Measurements from ENCODE around the gene ARHGAP26. TPM values are rescaled to one million over a fixed set of nuclear protein-coding genes. Genes with fewer than 3 reads are reported as not detected.
"Not testable (repeated sequence)": the region's sequence is repeated elsewhere in the genome, so short reads cannot be mapped to it uniquely, and the experiment has no call there.

ARHGAP26 gene
- polyA plus RNA-seq, 4 donors: 10.4 to 12.2 (median 11.0) TPM

DNA sequence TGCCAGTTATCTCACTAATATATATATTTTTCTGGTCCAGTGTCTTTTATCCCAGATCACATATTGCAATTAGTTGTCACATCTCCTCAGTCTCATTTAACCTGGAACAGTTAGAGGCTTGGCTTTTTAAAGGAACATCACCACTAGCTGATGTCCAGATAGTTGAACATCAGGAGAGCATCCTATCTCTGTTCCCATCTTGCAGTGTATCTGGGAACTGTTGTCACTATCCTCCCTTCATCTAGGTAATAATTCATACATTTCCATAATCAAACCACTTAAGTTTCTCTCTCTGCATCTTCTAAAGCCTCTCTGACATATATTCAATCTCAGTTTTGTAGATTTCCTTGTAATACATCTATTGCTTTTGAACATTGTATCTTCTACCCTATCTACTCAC lies 175.7 kb downstream of the ARHGAP26 start:
- no peak for DNase-seq (ENCODE audit: low read depth in 4 of 4, low spot score in 3 of 4)

DNA sequence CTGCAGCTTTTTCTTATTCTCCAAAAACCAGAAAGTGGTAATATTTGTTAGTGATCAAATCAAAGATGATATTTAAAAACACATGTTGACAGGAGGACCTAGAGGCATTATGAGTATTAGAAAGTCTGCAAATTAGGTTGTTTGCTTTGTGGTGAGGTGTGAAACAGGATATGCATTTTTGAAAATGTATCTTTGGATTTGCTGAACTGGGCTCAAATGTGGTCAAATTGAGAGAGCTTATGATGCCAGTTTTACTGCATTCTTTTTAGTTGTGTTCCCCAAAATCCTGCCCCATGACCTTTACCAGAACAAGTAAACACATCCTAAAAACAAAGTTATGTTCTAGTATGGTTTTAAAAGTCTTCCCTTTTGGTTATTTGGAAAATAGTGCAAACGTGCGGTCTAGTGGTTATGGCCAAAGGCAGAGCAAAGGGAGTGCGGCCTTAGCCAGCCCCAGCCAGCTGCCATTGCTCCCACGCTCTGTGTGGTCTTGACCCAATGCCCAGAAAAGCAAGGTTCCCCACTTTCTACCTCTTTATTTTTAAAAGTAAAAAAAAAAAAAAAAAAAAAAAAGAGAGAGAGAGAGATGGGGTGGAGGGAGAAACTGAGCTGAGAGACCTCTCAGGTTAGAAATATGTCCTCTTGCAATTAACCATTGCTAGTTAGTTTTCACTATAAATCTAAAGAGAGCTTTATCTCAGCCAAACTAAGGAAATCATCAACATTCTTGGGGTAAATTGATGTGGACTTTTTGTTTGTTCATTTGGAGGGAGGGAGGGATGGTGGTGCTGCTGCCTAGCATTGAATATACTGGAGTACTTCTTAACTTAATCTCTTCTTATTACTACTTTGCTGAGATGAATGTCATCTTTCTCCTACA lies 176.6 kb downstream of the ARHGAP26 start:
- DNase-seq (ENCODE audit: low read depth in 4 of 4, low spot score in 3 of 4): no peak

DNA sequence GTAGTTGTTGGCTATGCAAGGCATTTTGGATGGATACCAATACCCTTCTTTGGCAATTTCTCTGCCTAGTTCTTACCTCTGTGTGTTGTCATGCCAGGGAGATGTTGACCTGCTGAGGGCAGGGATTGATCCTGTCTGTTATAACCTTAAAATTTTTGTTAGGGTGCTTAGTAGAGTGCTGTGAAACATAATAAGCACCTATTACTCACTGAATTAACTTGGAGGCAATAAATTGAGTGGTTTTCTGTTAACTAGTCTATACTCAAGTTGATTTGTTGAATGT lies 177.2 kb downstream of the ARHGAP26 start:
- no peak for DNase-seq (ENCODE audit: low read depth in 4 of 4, low spot score in 3 of 4)

DNA sequence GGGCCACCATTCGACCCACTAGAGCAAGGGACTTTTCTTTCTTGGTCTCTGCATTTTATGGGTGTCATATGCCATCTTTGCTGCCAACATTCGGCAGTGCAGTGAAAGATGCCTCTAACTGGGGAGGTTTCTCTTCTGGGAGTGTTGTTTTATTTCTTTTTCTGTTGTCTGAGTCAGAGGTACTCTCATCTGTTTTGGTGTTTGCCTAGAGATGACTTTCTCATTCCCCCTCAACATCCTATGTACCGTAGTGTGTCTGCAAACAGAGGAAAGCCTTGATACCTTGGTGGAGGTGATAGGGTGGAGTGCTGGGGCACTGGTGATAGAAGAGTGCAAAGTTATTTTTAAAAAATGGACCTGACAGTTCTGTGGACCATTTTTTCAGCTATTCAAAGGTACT lies 182.1 kb downstream of the ARHGAP26 start:
- no peak for DNase-seq (ENCODE audit: low read depth in 4 of 4, low spot score in 3 of 4)

DNA sequence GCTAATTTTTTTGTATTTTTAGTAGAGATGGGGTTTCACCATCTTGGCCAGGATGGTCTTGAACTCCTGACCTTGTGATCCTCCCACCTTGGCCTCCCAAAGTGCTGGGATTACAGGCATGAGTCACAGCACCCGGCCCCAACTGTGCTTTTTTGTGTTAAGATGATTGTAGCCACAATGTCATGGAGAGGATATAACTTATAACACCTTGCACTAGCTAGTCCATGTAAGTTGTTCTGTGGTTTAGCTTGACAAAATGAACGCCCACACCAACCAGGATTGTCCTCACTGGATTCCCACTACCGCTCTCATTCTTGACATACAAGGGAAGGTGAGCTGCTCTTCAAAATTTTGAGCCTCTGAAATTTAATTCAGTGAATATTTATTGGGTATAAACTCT lies 182.7 kb downstream of the ARHGAP26 start:
- DNase-seq (ENCODE audit: low read depth in 4 of 4, low spot score in 3 of 4): not testable (repeated sequence)

DNA sequence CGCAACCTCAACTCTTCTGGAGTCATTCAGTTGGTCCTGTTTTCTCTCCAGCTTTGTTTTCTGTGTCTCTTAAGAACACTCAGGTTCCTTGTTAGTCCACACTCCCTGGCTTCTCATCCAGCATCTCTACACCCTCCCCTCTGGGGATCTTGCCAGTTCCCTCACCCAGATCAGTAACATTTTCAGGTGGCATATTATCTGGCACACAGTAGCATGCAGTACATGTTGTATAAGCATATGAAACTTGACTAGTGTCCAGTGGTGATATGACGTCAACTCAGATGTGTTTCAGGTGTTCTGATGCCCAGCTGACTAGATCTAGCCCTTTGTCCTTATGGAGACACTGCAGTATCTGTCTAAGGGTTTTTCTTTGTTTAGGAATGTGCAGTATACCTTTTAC lies 184.3 kb downstream of the ARHGAP26 start:
- no peak for DNase-seq (ENCODE audit: low read depth in 4 of 4, low spot score in 3 of 4)

DNA sequence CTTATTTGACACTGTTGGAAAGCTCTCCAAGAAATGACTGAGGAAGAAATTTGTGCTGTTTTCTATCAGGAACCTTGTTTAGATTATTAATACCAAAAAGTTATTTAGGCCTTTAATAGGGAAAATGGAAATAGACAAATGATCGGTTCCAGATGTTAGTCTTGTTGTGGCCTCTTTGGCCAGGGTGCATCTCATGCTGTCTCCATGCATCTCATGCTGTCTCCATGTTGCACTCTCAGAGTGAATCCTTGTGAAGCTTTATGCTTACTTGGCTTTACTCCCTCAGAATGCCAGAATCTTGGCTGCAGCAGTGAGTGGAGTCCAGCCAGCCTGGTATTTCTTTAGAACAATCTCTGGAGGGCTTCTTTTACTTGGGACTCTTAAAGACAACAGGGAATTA lies 185.5 kb downstream of the ARHGAP26 start:
- DNase-seq (ENCODE audit: low read depth in 4 of 4, low spot score in 3 of 4): no peak

DNA sequence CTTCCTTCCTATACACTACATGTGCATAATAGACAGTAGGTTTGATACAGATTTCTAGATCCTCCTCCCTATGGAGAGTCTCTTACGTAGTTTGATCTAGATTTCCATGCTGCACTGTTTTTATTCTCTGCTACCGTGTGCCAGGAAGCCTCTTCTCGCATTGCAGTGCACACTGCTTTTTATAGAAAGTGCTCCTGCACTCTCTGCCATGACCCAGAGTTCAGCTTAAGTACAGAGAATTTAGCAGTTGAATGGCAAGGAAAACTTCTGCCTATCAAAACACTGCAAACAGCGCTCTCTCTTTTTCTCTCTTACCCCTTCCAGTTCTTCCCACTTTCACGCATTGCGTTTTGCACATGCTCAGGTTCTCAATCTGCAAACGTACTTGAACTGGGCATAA lies 187.4 kb downstream of the ARHGAP26 start:
- no peak for DNase-seq (ENCODE audit: low read depth in 4 of 4, low spot score in 3 of 4)

DNA sequence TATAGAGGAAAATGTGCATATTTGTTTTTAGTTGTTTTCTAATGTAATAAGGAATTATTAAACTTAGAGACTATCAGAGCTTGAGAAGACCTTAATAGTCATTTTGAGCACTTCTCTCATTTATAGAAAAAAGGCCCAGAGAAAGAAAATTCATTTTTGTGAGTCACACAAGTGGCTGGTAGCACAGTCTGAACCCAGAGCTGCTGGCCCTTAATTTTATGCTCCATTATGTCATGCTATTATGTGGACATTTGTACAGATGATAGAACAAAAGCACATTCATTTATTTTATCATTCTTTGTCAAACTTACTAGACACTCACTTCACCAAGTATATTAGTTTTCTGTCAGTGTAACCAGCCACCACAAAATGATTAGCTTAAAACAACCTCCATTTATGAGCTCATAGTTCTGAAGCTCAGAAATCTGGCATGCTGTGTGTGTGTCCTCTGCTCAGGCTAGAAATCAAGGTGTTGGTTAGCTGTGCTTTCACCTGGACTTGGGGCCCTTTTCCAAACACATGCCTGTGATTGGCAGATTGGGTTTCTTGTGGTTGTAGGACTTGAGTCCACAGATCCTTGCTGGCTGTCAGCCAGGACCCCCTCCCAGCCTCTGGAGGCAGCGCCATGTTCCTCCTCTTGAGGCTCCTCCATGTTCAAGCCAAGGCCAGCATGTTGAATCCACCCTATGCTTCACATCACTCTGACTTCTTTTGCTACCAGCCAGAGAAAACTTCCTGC lies 188.9 kb downstream of the ARHGAP26 start:
- DNase-seq (ENCODE audit: low read depth in 4 of 4, low spot score in 3 of 4): no peak

DNA sequence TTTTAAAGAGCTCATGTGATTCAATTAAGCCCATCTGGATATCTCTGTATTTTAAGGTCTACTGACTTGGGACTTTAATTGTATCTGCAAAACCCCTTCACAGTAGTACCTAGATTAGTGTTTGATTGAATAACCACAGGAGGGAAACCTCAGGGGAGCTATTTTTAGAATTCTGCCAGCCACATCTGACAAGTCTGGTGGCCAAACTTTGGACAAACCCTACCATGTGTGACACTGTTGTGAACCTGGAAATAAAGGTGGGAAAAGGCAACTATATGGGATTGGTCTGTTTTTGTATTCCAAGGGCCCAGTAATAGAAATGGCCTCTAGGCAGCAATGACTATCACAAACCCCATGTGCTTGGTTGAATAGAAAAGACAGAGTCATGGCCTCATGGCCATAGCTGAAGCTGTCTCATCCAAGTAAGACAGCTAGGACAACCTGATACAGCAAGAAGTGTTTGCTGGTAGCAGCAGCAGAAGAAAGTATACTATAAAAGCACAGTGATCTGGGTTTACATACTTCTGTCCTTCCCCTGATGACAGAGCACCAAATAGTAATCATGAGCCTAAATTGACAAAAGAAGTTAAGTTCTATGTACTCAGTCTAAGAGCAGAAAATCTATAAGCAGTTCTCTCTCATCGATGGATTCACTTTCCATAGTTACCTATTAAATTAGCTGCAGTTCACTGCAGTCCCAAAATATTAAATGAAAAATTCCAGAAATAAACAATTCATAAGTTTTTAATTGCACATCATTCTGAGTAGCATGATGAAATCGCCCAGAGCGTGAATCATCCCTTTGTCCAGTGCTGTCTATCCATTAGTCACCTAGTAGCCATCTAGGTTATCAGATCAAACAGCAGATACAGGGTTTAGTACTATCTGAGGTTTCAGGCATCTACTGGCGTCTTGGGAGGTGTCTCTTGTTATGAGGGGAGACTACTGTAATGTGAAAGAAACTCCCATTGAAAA lies 189.8 kb downstream of the ARHGAP26 start:
- no peak for DNase-seq (ENCODE audit: low read depth in 4 of 4, low spot score in 3 of 4)

DNA sequence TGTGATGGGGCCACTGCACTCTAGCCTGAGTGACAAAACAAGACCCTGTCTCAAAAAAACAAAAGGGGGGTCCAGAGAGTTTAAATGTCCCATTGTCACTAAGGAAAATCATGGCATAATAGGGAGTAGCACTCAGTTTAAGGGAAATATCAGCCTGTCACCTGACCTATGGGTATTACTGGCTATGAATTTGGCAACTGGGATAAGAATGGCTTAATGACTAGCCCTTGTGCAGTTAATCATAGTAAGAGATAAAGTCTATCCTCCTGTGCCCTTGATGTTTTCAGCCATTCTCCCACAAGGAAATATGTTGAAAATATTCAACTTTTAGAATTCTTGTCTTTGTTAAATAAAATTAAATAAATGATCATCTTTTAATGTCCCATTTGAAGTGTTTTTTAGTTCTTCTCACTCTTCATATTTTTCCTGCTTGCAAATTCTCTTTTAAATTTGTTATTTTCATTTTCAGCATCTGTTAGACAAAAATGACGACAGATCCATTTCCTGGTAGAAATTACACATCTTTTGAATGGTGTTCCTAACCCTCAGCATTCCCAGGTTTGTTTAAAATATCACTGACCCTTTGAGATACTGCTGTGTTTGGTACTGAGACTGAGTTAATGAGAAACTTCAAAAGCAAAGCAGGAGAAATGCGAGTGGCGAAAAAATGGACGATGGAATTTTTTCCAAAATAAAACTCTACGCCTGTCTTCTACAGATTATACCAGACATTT lies 191.4 kb downstream of the ARHGAP26 start:
- DNase-seq (ENCODE audit: low read depth in 4 of 4, low spot score in 3 of 4): no peak

DNA sequence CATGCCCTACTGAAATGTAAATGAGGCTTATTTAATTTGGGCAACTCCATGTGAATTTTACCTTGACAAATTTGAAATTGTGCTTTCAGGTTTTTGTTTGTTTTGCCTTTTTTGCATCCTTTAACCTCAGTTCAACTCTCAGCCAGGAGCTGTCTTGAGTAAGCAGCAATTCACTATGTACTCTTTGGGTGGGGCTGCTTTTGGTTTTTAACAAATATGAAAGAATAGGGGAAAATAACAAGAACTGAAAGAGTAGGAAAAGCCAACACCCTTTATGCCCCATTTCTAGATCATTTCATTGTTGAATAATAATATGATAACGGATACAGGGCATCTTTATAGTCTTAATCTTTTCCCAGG lies 192.0 kb downstream of the ARHGAP26 start:
- no peak for DNase-seq (ENCODE audit: low read depth in 4 of 4, low spot score in 3 of 4)

DNA sequence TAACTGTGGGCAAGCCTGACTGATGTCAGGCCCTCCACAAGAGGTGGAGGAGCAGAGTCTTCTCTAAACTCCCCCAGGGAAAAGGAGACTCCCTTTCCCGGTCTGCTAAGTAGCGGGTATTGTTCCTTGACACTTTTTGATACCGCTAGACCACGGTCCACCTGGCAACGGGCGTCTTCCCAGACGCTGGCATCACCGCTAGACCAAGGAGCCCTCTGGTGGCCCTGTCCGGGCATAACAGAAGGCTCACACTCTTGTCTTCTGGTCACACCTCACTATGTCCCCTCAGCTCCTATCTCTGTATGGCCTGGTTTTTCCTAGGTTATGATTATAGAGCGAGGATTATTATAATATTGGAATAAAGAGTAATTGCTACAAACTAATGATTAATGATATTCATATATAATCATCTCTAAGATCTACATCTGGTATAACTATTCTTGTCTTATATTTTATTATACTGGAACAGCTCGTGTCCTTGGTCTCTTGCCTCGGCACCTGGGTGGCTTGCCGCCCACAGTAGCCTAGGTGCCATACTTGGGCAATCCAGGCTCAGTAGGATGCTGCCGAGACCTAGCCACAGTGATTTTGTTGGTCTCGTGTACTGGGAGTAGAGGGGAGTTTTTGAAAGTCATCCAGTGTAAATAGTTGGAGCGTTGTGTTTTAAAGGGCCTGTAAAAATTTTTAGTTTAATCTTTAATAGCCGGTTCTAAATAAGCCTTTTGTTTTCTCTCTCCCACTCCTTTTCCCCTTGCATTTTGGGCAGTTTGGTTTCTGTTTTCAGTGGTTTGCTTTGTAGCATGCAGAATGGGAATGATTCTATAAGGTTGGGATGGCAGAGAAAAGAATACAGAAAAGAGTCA lies 195.3 kb downstream of the ARHGAP26 start:
- not testable (repeated sequence) for DNase-seq (ENCODE audit: low read depth in 4 of 4, low spot score in 3 of 4)

DNA sequence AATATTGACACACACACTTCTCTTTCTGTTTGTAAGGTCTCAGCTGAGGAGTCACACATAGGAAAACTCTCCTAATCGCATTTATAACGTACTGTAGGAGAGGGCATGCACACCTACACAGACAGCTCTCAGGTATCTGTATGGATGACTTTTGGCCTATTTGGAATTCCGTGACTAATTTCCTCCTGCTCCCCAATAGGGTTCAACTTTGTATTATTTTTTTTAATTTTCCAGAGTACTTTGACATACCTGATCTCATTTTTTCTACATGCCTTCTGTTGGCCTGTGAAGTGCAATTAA lies 195.9 kb downstream of the ARHGAP26 start:
- no peak for DNase-seq (ENCODE audit: low read depth in 4 of 4, low spot score in 3 of 4)

DNA sequence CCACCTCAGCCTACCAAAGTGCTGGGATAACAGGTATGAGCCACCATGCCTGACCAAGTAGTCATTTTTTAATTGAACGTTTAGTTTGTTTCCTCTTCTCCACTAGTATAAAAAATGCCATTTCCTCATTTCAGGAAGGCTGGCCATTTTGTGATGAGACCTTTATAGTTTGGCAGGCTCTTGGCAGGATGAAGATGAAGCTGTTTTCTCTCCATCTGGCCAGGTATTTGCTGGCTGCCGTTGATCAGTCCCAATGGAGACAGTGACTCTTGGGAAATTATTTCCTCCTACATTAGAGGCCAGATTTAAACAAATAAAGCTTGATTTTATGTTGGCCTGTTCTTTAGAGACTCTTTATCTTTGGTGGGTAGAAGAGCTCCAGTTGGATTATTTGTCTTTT lies 199.0 kb downstream of the ARHGAP26 start:
- no peak for DNase-seq (ENCODE audit: low read depth in 4 of 4, low spot score in 3 of 4)

DNA sequence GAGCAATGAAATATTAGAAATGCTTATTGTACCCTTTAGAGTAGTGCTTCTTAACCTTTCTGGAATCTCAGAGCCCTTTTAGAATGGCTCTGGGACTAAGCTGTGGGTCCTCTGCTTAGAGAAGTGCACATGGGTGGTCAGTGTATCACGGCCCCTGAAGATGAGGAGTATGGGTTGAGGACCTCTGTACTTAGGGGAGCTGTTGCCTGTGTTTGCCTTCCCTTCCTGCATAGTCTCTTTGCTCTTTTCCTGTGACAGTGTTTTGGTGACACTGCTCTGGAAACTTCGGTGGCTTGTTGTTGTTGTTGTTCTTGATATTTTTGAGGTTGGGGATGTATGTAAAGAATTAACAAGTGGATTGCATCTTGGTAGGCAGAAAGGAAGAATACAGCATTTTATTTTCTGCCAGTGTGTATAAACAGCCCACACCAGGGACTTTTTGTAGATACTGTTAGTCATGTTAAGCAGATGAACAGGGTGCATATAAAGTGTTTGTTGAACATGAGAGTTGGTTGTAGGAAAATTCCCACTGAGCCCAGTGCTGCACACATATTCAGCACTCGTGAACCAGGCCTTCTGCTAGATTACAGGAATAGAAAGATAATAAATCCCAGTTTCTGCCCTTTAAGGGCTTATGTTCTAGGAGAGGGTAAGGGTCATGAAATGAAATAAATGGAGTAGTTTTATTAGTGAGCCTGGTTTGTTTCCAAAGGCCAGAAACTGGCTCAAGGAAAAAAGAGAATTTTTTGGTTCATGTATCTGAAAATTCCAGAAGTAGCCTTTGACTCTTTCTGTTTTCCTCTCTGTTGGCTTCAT lies 199.7 kb downstream of the ARHGAP26 start:
- no peak for DNase-seq (ENCODE audit: low read depth in 4 of 4, low spot score in 3 of 4)

DNA sequence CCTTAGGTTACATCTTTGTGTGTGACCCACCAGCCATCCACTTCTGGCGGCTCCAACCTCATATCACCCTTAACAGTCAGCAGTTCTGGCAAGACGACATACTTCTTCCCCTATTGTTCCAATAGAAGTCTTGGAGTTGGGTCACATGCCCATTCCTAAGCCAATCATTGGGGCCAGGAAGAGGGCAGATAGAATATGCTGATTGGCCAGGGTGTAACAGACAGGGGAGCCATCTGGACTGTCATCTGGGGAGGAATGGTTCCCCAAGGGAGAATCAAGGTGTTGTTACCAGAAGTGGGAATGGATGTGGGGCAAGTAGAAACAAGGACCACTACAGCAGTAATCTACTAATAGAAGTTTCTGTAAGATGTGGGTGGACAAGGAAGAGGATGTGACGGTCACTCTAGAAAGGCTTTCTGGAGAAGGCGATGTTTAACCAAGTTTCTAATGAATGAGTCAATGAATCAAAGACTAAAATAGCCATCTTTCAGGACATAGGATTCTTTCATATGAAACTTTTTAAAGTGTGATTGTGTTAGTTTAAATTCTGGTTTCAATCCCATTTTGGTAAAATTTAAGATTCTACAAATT lies 200.4 kb downstream of the ARHGAP26 start:
- no peak for DNase-seq (ENCODE audit: low read depth in 4 of 4, low spot score in 3 of 4)

DNA sequence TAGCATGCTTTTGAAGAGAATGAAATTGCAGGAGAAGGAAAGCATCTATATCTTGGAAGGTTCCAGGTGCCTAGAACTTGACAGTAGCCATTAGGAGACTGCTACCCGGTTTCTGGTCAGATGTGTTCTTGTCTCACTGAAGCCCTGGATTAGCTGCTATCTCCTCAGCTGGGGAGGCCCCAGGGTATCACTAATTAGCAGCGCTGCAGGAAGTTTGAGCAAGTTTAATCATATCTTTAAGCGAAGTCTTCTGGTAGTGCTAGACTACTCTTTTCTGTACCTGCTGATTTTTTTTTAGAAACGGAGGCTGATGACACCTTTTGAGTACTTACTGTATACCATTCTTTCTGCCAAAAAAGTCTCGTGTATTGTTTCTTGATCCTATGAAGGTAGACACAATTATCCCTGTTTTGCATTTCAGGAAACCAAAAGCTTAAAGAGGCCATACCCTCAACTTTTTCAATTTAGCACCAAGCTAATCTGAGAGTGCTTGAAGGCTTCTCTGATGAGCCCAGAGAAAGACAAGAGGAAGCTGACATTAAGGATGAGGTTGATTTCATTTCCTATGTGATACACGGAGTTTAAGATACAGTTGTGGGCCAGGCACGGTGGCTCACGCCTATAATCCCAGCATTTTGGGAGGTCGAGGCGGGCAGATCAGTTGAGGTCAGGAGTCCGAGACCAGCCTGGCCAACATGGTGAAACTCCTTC lies 201.3 kb downstream of the ARHGAP26 start:
- DNase-seq (ENCODE audit: low read depth in 4 of 4, low spot score in 3 of 4): no peak
